SJSA1 (cell line): ENCODE data around the gene SNTA1. TPM values are rescaled to one million over a fixed set of nuclear protein-coding genes. Genes with fewer than 3 reads are reported as not detected.
"Not testable (repeated sequence)": the region's sequence is repeated elsewhere in the genome, so short reads cannot be mapped to it uniquely, and the experiment has no call there.

Source experiments
- DNase-seq, 2 experiments: peaks; one replicate each; pipeline ENCODE4 v3.0.0-alpha.2; 2015 to 2020; ENCODE audit warnings: low spot score in 2 of 2, low read depth in 1 of 2
- H3K27ac ChIP-seq: fragments of 250-450 bp; sonication (Bioruptor Pico); 2 replicates; pipeline ENCODE4 v1.5.1; 2020; ENCODE audit warnings: mild to moderate bottlenecking, moderate library complexity
- H3K27me3 ChIP-seq: fragments of 250-450 bp; sonication (Bioruptor Pico); replicated peaks from 2 replicates; pipeline ENCODE4 v1.5.1; 2020; ENCODE audit warnings: mild to moderate bottlenecking, moderate library complexity
- H3K36me3 ChIP-seq: fragments of 250-450 bp; sonication (Bioruptor Pico); 2 replicates; pipeline ENCODE4 v1.5.1; 2020; ENCODE audit warnings: mild to moderate bottlenecking
- H3K4me1 ChIP-seq: fragments of 250-450 bp; sonication (Bioruptor Pico); replicated peaks from 2 replicates; pipeline ENCODE4 v1.6.1; 2021; ENCODE audit warnings: mild to moderate bottlenecking
- H3K4me3 ChIP-seq: fragments of 250-450 bp; sonication (Bioruptor Pico); 2 replicates; pipeline ENCODE4 v1.5.1; 2020; ENCODE audit warnings: mild to moderate bottlenecking
- H3K9me3 ChIP-seq: fragments of 250-450 bp; sonication (Bioruptor Pico); replicated peaks from 2 replicates; pipeline ENCODE4 v1.5.1; 2020; ENCODE audit warnings: mild to moderate bottlenecking
- total RNA-seq: library from RNA; depleted of rRNA; stranded (reverse); fragments of >200 nt; shearing (Covaris generic); gene quantifications from 2 replicates; pipeline ENCODE4 v1.2.3, GENCODE V29; 2014

SNTA1 gene
- total RNA-seq, 1 experiment from 2014 or later: 44.4 TPM

DNA sequence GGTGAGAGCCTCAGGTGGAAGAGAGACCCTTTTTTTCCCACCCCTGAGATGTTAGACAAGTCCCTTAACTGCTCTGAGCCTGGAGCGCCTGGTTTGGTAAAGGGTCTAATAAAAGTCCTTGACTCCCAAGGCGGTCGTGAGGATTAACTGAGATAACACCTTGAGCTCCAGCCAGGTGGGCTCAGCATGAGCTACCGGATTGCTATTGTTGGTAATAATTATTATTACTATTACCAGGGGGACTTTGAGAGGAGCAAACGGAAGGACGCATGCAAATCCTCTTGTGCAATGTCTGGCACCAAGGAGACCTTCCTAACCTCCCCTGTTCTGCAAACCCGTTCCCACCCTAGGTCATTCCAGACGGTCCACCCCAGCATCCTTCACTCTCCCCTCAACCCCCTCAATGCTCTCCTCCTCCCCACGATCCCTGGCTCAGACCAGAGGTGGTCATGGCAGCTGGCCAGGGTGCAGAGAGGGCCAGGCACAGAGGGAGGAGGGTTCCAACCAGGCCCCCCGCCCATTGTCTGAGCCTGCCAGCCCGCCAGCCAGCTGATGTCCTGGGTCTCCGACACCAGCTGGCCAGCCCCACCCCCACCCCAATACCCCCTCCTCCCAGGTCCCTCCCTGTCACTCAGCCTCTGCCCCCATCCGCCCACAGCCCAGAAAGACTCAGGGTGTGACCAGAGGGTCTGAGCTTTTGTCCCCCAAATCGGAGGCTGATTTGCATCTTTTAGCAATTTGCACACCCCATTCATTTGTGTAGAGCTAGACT is 32.0 kb upstream of the SNTA1 start:
- Histone ChIP-seq H3K4me3 (no peak overlapping the region), H3K9me3 (no peaks in the 10 kb centered on the region), H3K36me3 (no peaks in the 10 kb centered on the region), H3K27ac (no peak overlapping the region), H3K4me1 (no peaks in the 10 kb centered on the region), H3K27me3 (no peaks in the 10 kb centered on the region)
- DNase-seq: no peak

GRCh38 chr20:33474963-33475362 is 31.4 kb upstream of the SNTA1 start:
- Histone ChIP-seq H3K4me3 (no peak overlapping the region), H3K27ac (no peak overlapping the region), H3K9me3 (no peaks in the 10 kb centered on the region), H3K27me3 (no peaks in the 10 kb centered on the region), H3K36me3 (no peaks in the 10 kb centered on the region), H3K4me1 (no peaks in the 10 kb centered on the region)
- DNase-seq: no peak

DNA sequence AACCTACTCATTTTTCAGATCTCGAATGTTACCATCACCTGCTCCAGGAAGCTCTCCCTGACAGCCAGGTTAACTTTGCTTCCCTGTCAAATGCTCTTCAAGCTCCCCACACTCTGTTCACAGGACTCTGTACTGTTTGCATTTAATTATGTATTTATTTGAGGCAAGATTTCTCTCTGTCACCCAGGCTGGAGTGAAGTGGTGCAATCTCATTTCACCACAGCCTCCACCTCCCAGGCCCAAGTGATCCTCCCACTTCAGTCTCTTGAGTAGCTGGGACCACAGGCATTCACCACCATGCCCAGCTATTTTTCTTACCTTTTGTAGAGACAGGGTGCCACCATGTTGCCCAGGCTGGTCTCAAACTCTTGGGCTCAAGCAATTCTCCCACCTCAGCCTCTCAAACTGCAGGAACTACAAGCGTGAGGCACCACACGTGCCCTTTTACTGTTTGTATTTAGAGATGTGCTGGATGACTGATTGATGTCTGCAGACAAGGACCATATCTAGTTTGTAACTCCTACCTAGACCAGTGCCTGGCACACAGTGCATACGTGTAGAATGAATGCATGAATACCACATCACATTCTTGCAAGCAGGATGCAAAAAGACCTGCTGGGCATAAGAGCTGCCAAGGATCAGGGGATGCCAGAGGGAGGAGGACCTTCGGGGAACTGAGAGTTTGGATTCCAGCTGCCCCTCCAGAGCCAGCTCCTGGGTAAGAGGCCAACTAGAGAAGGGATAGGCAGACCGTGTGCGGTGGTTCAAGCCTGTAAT is 30.7 kb upstream of the SNTA1 start:
- Histone ChIP-seq H3K27ac (no peak overlapping the region), H3K4me3 (no peak overlapping the region), H3K9me3 (no peaks in the 10 kb centered on the region), H3K4me1 (no peaks in the 10 kb centered on the region), H3K36me3 (no peaks in the 10 kb centered on the region), H3K27me3 (no peaks in the 10 kb centered on the region)
- DNase-seq: no peak

DNA sequence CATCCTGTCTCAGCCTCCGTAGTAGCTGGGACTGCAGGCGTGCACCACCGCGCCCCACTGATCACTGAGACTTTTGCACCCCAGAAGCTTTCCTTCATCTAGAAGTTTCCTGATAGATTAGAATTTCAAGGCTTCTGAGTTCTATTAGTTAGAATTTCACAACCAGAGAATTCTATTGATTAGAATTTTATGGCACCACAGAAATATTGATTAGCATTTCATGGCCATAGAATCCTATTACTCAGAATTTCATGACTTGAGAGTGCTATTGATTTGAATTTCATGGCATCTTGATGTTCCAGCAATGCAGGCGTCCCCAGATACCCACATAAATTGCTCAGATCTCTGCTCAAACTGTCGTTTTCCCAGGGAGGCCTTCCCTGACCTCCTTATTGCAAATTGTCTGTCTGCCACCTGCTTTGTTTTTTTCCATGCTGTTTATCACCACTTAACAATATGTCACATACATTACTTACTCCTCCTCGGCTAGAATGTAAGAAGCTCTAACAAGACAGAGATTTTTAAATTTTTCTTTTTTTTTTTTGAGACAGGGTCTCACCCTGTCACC is 29.4 kb upstream of the SNTA1 start:
- Histone ChIP-seq H3K9me3 (no peaks in the 10 kb centered on the region), H3K36me3 (no peaks in the 10 kb centered on the region), H3K4me3 (no peak overlapping the region), H3K27ac (no peak overlapping the region), H3K27me3 (no peaks in the 10 kb centered on the region), H3K4me1 (no peaks in the 10 kb centered on the region)
- DNase-seq: no peak

- no peaks in the 10 kb centered on the region for H3K9me3 ChIP-seq
- no peaks in the 10 kb centered on the region for H3K4me1 ChIP-seq
Observed at GRCh38 chr20:33470866-33471265, 27.3 kb upstream of the SNTA1 start.

DNA sequence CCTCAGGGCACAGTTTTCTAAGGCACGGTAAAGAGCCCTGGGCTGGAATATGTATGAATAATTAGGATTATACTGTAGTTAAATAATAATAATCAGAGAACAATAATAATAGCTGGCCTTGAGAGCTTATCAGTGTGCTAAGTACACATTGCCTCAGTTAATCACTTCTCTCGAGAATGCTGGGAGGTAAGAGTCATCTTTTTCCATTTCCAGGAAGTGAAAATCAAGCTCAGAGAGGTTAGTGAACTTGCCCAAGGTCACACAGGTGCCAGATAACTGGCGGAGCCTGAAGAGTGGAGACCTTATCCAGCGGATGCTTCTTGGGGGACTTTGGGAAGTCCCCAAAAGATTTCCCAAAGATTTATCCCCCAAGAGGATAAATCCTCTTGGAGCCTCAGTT is 26.9 kb upstream of the SNTA1 start:
- H3K27ac ChIP-seq: no peak overlapping the region
- H3K9me3 ChIP-seq: no peaks in the 10 kb centered on the region
- no peak overlapping the region for H3K4me3 ChIP-seq
- no peaks in the 10 kb centered on the region for H3K4me1 ChIP-seq
- H3K27me3 ChIP-seq: no peaks in the 10 kb centered on the region
- DNase-seq: no peak
- H3K36me3 ChIP-seq: no peaks in the 10 kb centered on the region

More at GRCh38 chr20:33470866-33471265, 27.3 kb upstream of the SNTA1 start:
- H3K4me3 ChIP-seq: no peak overlapping the region
- H3K27me3 ChIP-seq: no peaks in the 10 kb centered on the region
- no peak for DNase-seq
- no peaks in the 10 kb centered on the region for H3K36me3 ChIP-seq
- H3K27ac ChIP-seq: no peak overlapping the region

- H3K27me3 ChIP-seq: no peaks in the 10 kb centered on the region
- no peak for DNase-seq
- H3K9me3 ChIP-seq: no peaks in the 10 kb centered on the region
- no peaks in the 10 kb centered on the region for H3K36me3 ChIP-seq
- H3K27ac ChIP-seq: no peak overlapping the region
- no peak overlapping the region for H3K4me3 ChIP-seq
- no peaks in the 10 kb centered on the region for H3K4me1 ChIP-seq
Observed at GRCh38 chr20:33466303-33466646, 22.7 kb upstream of the SNTA1 start.

GRCh38 chr20:33465481-33466302 is 22.1 kb upstream of the SNTA1 start:
- no peaks in the 10 kb centered on the region for H3K36me3 ChIP-seq
- DNase-seq: no peak
- H3K27ac ChIP-seq: no peak overlapping the region
- H3K4me3 ChIP-seq: no peak overlapping the region
- no peaks in the 10 kb centered on the region for H3K27me3 ChIP-seq
- no peaks in the 10 kb centered on the region for H3K9me3 ChIP-seq
- no peaks in the 10 kb centered on the region for H3K4me1 ChIP-seq

- not testable (repeated sequence) for H3K4me1 ChIP-seq
Observed at GRCh38 chr20:33464759-33465158, 21.2 kb upstream of the SNTA1 start.

GRCh38 chr20:33463332-33464101 is 20.0 kb upstream of the SNTA1 start:
- Histone ChIP-seq H3K36me3 (no peaks in the 10 kb centered on the region), H3K27ac (no peak overlapping the region), H3K4me1 (no peaks in the 10 kb centered on the region), H3K27me3 (no peaks in the 10 kb centered on the region), H3K9me3 (no peaks in the 10 kb centered on the region), H3K4me3 (no peak overlapping the region)
- DNase-seq: no peak

More at GRCh38 chr20:33464759-33465158, 21.2 kb upstream of the SNTA1 start:
- H3K27me3 ChIP-seq, H3K4me3 ChIP-seq, H3K27ac ChIP-seq, DNase-seq, H3K36me3 ChIP-seq, H3K9me3 ChIP-seq: not testable (repeated sequence)

DNA sequence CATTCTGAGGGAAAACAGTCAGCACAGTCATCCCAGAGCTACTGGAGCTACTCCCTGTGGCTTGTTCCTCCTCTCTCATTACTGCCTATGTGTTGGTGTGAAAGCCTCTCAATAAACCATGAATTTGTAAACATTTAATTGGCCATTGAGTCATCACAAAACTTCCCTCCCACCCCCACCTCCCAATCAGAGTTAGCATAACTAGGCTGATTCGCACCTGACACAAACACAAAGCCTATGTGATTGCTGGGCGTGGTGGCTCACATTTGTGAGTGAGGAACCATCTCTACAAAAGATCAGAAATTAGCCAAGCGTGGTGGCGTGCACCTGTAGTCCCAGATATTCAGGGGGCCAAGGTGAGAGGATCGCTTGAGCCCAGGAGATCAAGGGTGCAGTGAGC is 17.1 kb upstream of the SNTA1 start:
- Histone ChIP-seq H3K36me3 (no peaks in the 10 kb centered on the region), H3K4me3 (no peak overlapping the region), H3K9me3 (no peaks in the 10 kb centered on the region), H3K27ac (no peak overlapping the region), H3K4me1 (no peaks in the 10 kb centered on the region), H3K27me3 (no peaks in the 10 kb centered on the region)
- DNase-seq: no peak

GRCh38 chr20:33459599-33459998 is 16.0 kb upstream of the SNTA1 start:
- H3K27me3 ChIP-seq: no peaks in the 10 kb centered on the region
- H3K27ac ChIP-seq: no peak overlapping the region
- no peaks in the 10 kb centered on the region for H3K4me1 ChIP-seq
- no peak for DNase-seq
- no peaks in the 10 kb centered on the region for H3K36me3 ChIP-seq
- no peak overlapping the region for H3K4me3 ChIP-seq
- H3K9me3 ChIP-seq: no peaks in the 10 kb centered on the region
